A549 (cell line): Measurements from ENCODE around the gene LARGE1. TPM values are rescaled to one million over a fixed set of nuclear protein-coding genes. Genes with fewer than 3 reads are reported as not detected.

Source experiments
- ATAC-seq, 2 experiments: fragments of 200-7000 bp in 1 of 2; fragments of >200 bp in 1 of 2; cut with Nextera tagmentation in 1 of 2; cut with Tn5 transposase in 1 of 2; 3 replicates each; pipeline versions ENCODE4 v1.8.0 to v1.9.1; 2018 to 2020; ENCODE audit warnings: mild to moderate bottlenecking in 1 of 2, moderate library complexity in 1 of 2
- CTCF ChIA-PET: fragments of 300-600 bp; sonication (Branson Sonifier 250); formaldehyde crosslinking; extraction: SDS; loops from one replicate; lab custom pipeline; 2021; ENCODE audit warnings: antibody characterized with exemption, inconsistent platforms; lab: Yijun Ruan, JAX
- POLR2A ChIA-PET: fragments of 350-600 bp; formaldehyde crosslinking; extraction: SDS; loops from one replicate; lab custom pipeline; 2021; ENCODE audit warnings: antibody characterized with exemption, inconsistent platforms; lab: Yijun Ruan, JAX
- DNase-seq, 2 experiments: peaks; one replicate each; pipeline versions ENCODE4 v3.0.0 to v3.0.0-alpha.2; 2011 to 2016; ENCODE audit warnings: low read depth in 1 of 2, low spot score in 1 of 2
- FAIRE-seq: peaks from 2 replicates; lab custom pipeline; 2011; peaks lifted over from hg19 to GRCh38; lab: Jason Lieb, UNC
- H3K27ac ChIP-seq, 2 experiments: fragments of >200 bp; sonication (Bioruptor Twin); formaldehyde crosslinking; 3 replicates each; pipeline ENCODE4 v1.5.1; 2016 to 2017
- H3K4me1 ChIP-seq: fragments of >200 bp; sonication (Bioruptor Twin); formaldehyde crosslinking; 3 replicates; pipeline ENCODE4 v1.6.1; 2016
- H3K4me2 ChIP-seq: fragments of >200 bp; sonication (Bioruptor Twin); formaldehyde crosslinking; 3 replicates; pipeline ENCODE4 v1.6.1; 2016
- H3K4me3 ChIP-seq: fragments of >200 bp; sonication (Bioruptor Twin); formaldehyde crosslinking; 3 replicates; pipeline ENCODE4 v1.5.1; 2016
- H3K9me3 ChIP-seq: fragments of >200 bp; sonication (Bioruptor Twin); formaldehyde crosslinking; 3 replicates; pipeline ENCODE4 v1.6.1; 2016
- BHLHE40 ChIP-seq: IDR thresholded peaks from 2 replicates; pipeline ENCODE4 v1.6.1; 2012; ENCODE audit warnings: low read depth, low read length, inconsistent platforms
- CBX8 ChIP-seq: fragments of 200-600 bp; sonication (generic); IDR thresholded peaks from 2 replicates; pipeline ENCODE4 v1.6.1; 2016
- CHD4 ChIP-seq: fragments of 200-600 bp; sonication (generic); IDR thresholded peaks from 2 replicates; pipeline ENCODE4 v1.6.1; 2016; ENCODE audit warnings: antibody characterized with exemption, mild to moderate bottlenecking, borderline replicate concordance
- ELK1 ChIP-seq: fragments of 150-350 bp; IDR thresholded peaks from 2 replicates; pipeline ENCODE4 v1.6.1; 2014; ENCODE audit warnings: low read depth, mild to moderate bottlenecking, low read length
- EP300 ChIP-seq, 2 experiments: fragments of >200 bp; sonication (Bioruptor Twin); formaldehyde crosslinking; IDR thresholded peaks; 2 replicates in 1 of 2; 3 replicates in 1 of 2; pipeline ENCODE4 v1.6.1; 2016 to 2017
- FOSB ChIP-seq: fragments of 250-450 bp; sonication (Bioruptor Pico); IDR thresholded peaks from 2 replicates; pipeline ENCODE4 v1.5.0; 2020; ENCODE audit warnings: mild to moderate bottlenecking, moderate library complexity
- GATA3 ChIP-seq: IDR thresholded peaks from 2 replicates; pipeline ENCODE4 v1.6.1; 2012; ENCODE audit warnings: borderline replicate concordance
- HEYL ChIP-seq: fragments of 250-450 bp; sonication (Bioruptor Pico); IDR thresholded peaks from 2 replicates; pipeline ENCODE4 v1.8.0; 2021; ENCODE audit warnings: mild to moderate bottlenecking, moderate library complexity
- HOXB13 ChIP-seq: fragments of 250-450 bp; sonication (Bioruptor Pico); IDR thresholded peaks from 2 replicates; pipeline ENCODE4 v1.5.0; 2020; ENCODE audit warnings: low read depth, mild to moderate bottlenecking, moderate library complexity
- HOXB5 ChIP-seq: fragments of 250-450 bp; sonication (Bioruptor Pico); IDR thresholded peaks from 2 replicates; pipeline ENCODE4 v1.5.0; 2020; ENCODE audit warnings: mild to moderate bottlenecking, moderate library complexity
- JUN ChIP-seq, 2 experiments: fragments of >200 bp; sonication (Bioruptor Twin); formaldehyde crosslinking; IDR thresholded peaks; 2 replicates in 1 of 2; 3 replicates in 1 of 2; pipeline ENCODE4 v1.6.1; 2016 to 2017
- KDM1A ChIP-seq: fragments of 200-600 bp; sonication (generic); IDR thresholded peaks from 2 replicates; pipeline ENCODE4 v1.6.1; 2016; ENCODE audit warnings: low read depth, mild to moderate bottlenecking
- MAX ChIP-seq: IDR thresholded peaks from 2 replicates; pipeline ENCODE4 v1.6.1; 2012
- NR3C1 ChIP-seq: fragments of >200 bp; sonication (Bioruptor Twin); formaldehyde crosslinking; IDR thresholded peaks from 3 replicates; pipeline ENCODE4 v1.6.1; 2017
- PBX3 ChIP-seq: IDR thresholded peaks from 2 replicates; pipeline ENCODE4 v1.6.1; 2012
- RCOR1 ChIP-seq: fragments of 150-350 bp; IDR thresholded peaks from 2 replicates; pipeline ENCODE4 v1.6.1; 2014; ENCODE audit warnings: antibody characterized with exemption, low read length, low read depth
- REST ChIP-seq: fragments of 200-600 bp; sonication (generic); IDR thresholded peaks from 2 replicates; pipeline ENCODE4 v1.6.1; 2016; ENCODE audit warnings: antibody characterized with exemption, mild to moderate bottlenecking, moderate library complexity
- RNF2 ChIP-seq: fragments of 200-600 bp; sonication (generic); IDR thresholded peaks from 2 replicates; pipeline ENCODE4 v1.6.1; 2016; ENCODE audit warnings: low read depth, mild to moderate bottlenecking, antibody characterized with exemption, moderate library complexity, borderline replicate concordance
- ZNF302 ChIP-seq: fragments of 250-450 bp; sonication (Bioruptor Pico); IDR thresholded peaks from 2 replicates; pipeline ENCODE4 v1.9.0; 2021; ENCODE audit warnings: inconsistent platforms, mild to moderate bottlenecking, moderate library complexity
- ZSCAN20 ChIP-seq: fragments of 250-450 bp; sonication (Bioruptor Pico); IDR thresholded peaks from 2 replicates; pipeline ENCODE4 v1.8.0; 2022; ENCODE audit warnings: mild to moderate bottlenecking, moderate library complexity
- WGBS: methylation state at CpG from one replicate; pipeline ENCODE4 v1.1.6; 2017; ENCODE audit errors: missing lambda C conversion rate; 5-methylcytosine and 5-hydroxymethylcytosine counted together
- polyA plus RNA-seq, 4 experiments: library from polyadenylated mRNA; depleted of rRNA in 3 of 4; stranded (reverse); fragments of >200 nt; fragmentation: RNase III in 1 of 4; extraction: RNeasy Plus Mini Kit Qiagen cat#74134 plus additional on column Dnase treatment in 1 of 4; gene quantifications; 2 replicates in 3 of 4; 3 replicates in 1 of 4; pipeline ENCODE4 v1.2.3, GENCODE V29; 2011 to 2017
- TF ChIP-seq, protein P1 (sequence below): fragments of >200 bp; sonication (Bioruptor Twin); formaldehyde crosslinking; IDR thresholded peaks from 2 replicates; pipeline ENCODE4 v1.6.1; 2016
- TF ChIP-seq, protein P2 (sequence below): fragments of 250-450 bp; sonication (Bioruptor Pico); IDR thresholded peaks from 2 replicates; pipeline ENCODE4 v1.5.0; 2020; ENCODE audit warnings: low read depth, mild to moderate bottlenecking, moderate library complexity

LARGE1 gene
- polyA plus RNA-seq, 2 of the 4 experiments (the other 2 are of a cell fraction): 2.7 to 5.8 TPM

DNA sequence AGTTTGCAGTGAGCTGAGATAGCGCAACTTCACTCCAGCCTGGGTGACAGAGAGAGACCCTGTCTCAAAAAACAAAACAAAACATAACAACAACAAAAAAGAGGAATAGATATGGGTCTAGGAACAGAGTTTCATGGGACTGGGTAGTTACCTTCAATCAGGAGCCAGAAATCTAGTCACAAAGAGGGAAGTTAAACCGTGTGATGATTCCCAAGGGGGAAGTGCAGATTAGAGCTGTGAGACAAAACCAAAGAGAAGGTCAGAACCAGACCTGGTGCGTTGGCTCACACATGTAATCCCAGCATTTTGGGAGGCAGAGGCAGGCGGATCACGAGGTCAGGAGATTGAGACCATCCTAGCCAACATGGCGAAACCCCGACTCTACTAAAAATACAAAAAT, 42.1 kb upstream of the LARGE1 start:
- DNase-seq (no peak), FAIRE-seq (no peak), ATAC-seq (no peak)
- H3K4me2 ChIP-seq: no peak overlapping the region
- TF ChIP-seq ZNF302 (CRISPR knock-in tag) (no peak), MAX (no peak), EP300 (IDR thresholded peaks at IDR 0.05) (no peak), ZSCAN20 (CRISPR knock-in tag) (no peak), JUN (IDR thresholded peaks at IDR 0.05) (no peak), GATA3 (no peak), PBX3 (no peak), HOXB5 (CRISPR knock-in tag) (no peak), HOXB13 (no peak)
- H3K4me1 ChIP-seq: no peaks in the 10 kb centered on the region
- WGBS: 50% methylated on average over 7 of the region's 7 CpGs
- no peak overlapping the region for H3K4me3 ChIP-seq
- CTCF ChIA-PET: no interaction called here
- POLR2A ChIA-PET: no interaction called here
- H3K9me3 ChIP-seq: no peaks in the 10 kb centered on the region
- no peak overlapping the region for H3K27ac ChIP-seq

GRCh38 chr22:33958741-33959140, 38.5 kb upstream of the LARGE1 start:
- Histone ChIP-seq H3K4me2 (no peak overlapping the region), H3K4me1 (no peaks in the 10 kb centered on the region), H3K27ac (no peak overlapping the region), H3K4me3 (no peak overlapping the region)
- no peak for FAIRE-seq
- ATAC-seq: no peak
- POLR2A ChIA-PET: no interaction called here
- DNase-seq: no peak
- TF ChIP-seq EP300 (IDR thresholded peaks at IDR 0.05) (no peak), HEYL (no peak), KDM1A (no peak), ZSCAN20 (CRISPR knock-in tag) (no peak), FOSB (CRISPR knock-in tag) (no peak), RNF2 (no peak), RCOR1 (no peak), ELK1 (no peak), CHD4 (no peak)
- TF ChIP-seq, protein P1, sequence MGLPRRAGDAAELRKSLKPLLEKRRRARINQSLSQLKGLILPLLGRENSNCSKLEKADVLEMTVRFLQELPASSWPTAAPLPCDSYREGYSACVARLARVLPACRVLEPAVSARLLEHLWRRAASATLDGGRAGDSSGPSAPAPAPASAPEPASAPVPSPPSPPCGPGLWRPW: no peak
- TF ChIP-seq, all 56 proteins: peak for 0
- no peaks in the 10 kb centered on the region for H3K9me3 ChIP-seq
- CTCF ChIA-PET: no interaction called here

DNA sequence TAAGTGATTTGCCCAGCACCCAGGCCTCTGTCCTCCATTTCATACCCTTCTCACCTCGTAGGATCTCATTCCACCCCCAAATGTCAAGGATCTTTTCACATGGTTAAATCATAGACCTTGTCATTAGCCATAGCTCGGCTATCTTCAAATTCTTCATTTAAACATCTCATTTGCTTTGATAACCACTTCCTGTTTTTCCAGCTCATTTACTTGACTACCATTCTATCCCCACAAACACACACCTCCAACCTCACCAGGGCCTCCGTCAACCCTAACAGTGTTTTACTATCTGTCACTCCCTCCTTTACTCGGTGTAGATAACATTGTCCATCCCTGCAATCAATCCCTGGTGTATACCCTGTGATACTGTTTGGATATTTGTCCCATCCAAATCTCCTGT, 36.8 kb upstream of the LARGE1 start:
- Histone ChIP-seq H3K4me1 (no peaks in the 10 kb centered on the region), H3K27ac (no peak overlapping the region), H3K4me3 (no peak overlapping the region), H3K4me2 (no peak overlapping the region), H3K9me3 (no peaks in the 10 kb centered on the region)
- no peak for TF ChIP-seq KDM1A
- ChIA-PET CTCF (interaction anchor here (0.6 kb wide), 2 partner anchors 444 to 518 kb away, joined by 3 to 4 read pairs; no protein-coding TSS in a partner anchor), POLR2A (no interaction called here)
- FAIRE-seq (no peak), DNase-seq (no peak), ATAC-seq (no peak)
- 4% methylated on average over 4 of the region's 4 CpGs for WGBS

DNA sequence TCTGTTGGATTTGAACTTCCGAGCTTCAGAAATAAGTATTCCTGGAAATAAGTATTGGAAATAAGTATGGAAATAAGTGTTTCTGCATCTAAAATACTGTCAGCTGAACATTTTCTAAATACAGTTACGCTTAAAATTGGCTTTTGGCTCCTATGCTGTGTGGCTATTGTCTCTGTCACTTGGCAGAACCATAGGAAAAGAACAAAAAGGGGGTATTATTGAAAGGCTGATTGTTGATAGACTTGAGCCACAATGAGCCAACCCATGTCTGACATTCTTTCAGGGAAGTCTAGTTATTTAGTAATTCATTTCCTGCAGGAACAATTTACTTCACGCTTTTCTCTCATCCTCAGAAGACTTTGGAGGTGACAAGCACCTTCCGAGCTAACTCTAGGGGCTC, 32.5 kb upstream of the LARGE1 start:
- ChIA-PET CTCF (no interaction called here), POLR2A (no interaction called here)
- Histone ChIP-seq H3K4me2 (no peak overlapping the region), H3K9me3 (no peaks in the 10 kb centered on the region), H3K4me3 (no peak overlapping the region), H3K27ac (no peak overlapping the region), H3K4me1 (no peaks in the 10 kb centered on the region)
- no peak for DNase-seq
- no peak for FAIRE-seq
- 9% methylated on average over 4 of the region's 4 CpGs for WGBS
- ATAC-seq: no peak
- no peak for TF ChIP-seq CBX8
- TF ChIP-seq, protein P1: no peak
- TF ChIP-seq, protein P2, sequence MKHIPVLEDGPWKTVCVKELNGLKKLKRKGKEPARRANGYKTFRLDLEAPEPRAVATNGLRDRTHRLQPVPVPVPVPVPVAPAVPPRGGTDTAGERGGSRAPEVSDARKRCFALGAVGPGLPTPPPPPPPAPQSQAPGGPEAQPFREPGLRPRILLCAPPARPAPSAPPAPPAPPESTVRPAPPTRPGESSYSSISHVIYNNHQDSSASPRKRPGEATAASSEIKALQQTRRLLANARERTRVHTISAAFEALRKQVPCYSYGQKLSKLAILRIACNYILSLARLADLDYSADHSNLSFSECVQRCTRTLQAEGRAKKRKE (CRISPR knock-in tag): no peak
- TF ChIP-seq NR3C1: no peak
- no peak for TF ChIP-seq REST
- no peak for TF ChIP-seq BHLHE40
- TF ChIP-seq JUN (IDR thresholded peaks at IDR 0.05): no peak
- TF ChIP-seq EP300 (IDR thresholded peaks at IDR 0.05): no peak
